K562 (cell line): ENCODE data around the gene CACNA2D3. TPM values are rescaled to one million over a fixed set of nuclear protein-coding genes. Genes with fewer than 3 reads are reported as not detected.

Experiments
- ATAC-seq: fragments of 200-7000 bp; cut with Tn5 transposase; 3 replicates; pipeline ENCODE4 v1.9.1; 2020; ENCODE audit warnings: moderate library complexity
- BruUV-seq: library from RNA; stranded (reverse); fragments of 400-500 nt; replicated peaks from 2 replicates; lab custom pipeline; 2021; lab: Mats Ljungman, UMichigan
- CTCF ChIA-PET: fragments of 300-600 bp; formaldehyde crosslinking; extraction: SDS; loops from one replicate; lab custom pipeline; 2021; ENCODE audit warnings: low intra/inter-chr PET ratio; lab: Yijun Ruan, JAX
- POLR2A ChIA-PET: fragments of 300-600, 350-650 bp; sonication (Branson Sonifier 250); formaldehyde crosslinking; extraction: SDS; loops from one replicate; lab custom pipeline; 2021; ENCODE audit warnings: antibody characterized with exemption, inconsistent platforms; lab: Yijun Ruan, JAX
- DNase-seq, 4 experiments: peaks; one replicate each; pipeline versions ENCODE4 v3.0.0 to v3.0.0-alpha.2; 2011 to 2018; ENCODE audit warnings: low spot score in 3 of 4, mixed read lengths in 3 of 4; ENCODE audit errors: extremely low read depth in 1 of 4
- FAIRE-seq: peaks from 2 replicates; lab custom pipeline; 2011; peaks lifted over from hg19 to GRCh38; lab: Jason Lieb, UNC
- H2AFZ ChIP-seq: 2 replicates; pipeline ENCODE4 v1.6.0; 2011; ENCODE audit warnings: low read depth, low read length, control low read depth, inconsistent platforms
- H3K27ac ChIP-seq: fragments of 200-600 bp; 3 replicates; pipeline ENCODE4 v1.8.0; 2011; ENCODE audit warnings: low read depth, mild to moderate bottlenecking, control low read depth, inconsistent platforms, low read length, moderate library complexity, mixed read lengths; ENCODE audit errors: extremely low read depth
- H3K27me3 ChIP-seq, 2 experiments: fragments of 300-600 bp in 1 of 2; 2 replicates in 1 of 2; 3 replicates in 1 of 2; pipeline versions ENCODE4 v1.6.0 to v1.8.0; 2011; ENCODE audit warnings: inconsistent platforms in 2 of 2, low read length in 2 of 2, mild to moderate bottlenecking in 1 of 2, mixed read lengths in 1 of 2, moderate library complexity in 1 of 2; ENCODE audit not compliant: control insufficient read depth in 2 of 2, insufficient read depth in 2 of 2
- H3K36me3 ChIP-seq: fragments of 300-600 bp; 3 replicates; pipeline ENCODE4 v1.8.0; 2011; ENCODE audit warnings: mild to moderate bottlenecking, low read length, inconsistent platforms; ENCODE audit not compliant: control insufficient read depth, insufficient read depth
- H3K4me1 ChIP-seq, 2 experiments: fragments of 200-600 bp in 1 of 2; replicated peaks in 1 of 2; 2 replicates in 1 of 2; 3 replicates in 1 of 2; pipeline versions ENCODE4 v1.5.1 to v1.8.0; 2011; ENCODE audit warnings: inconsistent platforms in 2 of 2, low read length in 2 of 2, mild to moderate bottlenecking in 1 of 2, mixed read lengths in 1 of 2, moderate library complexity in 1 of 2; ENCODE audit not compliant: control insufficient read depth in 2 of 2, insufficient read depth in 2 of 2
- H3K4me2 ChIP-seq: 2 replicates; pipeline ENCODE4 v1.6.1; 2011; ENCODE audit warnings: low read length, control low read depth, inconsistent platforms, mixed read lengths; ENCODE audit not compliant: insufficient read depth
- H3K4me3 ChIP-seq: fragments of 200-600 bp; sonication (generic), shearing (Covaris generic); 2 replicates; pipeline ENCODE4 v1.5.1; 2016; ENCODE audit warnings: control low read depth, inconsistent platforms
- H3K79me2 ChIP-seq: fragments of 200-600 bp; 3 replicates; pipeline ENCODE4 v1.8.0; 2011; ENCODE audit warnings: low read length, inconsistent platforms; ENCODE audit not compliant: control insufficient read depth, insufficient read depth
- H3K9ac ChIP-seq, 2 experiments: 2 replicates each; pipeline versions ENCODE4 v1.6.0 to v1.6.1; 2011; ENCODE audit warnings: low read depth in 2 of 2, low read length in 2 of 2, control low read depth in 1 of 2, inconsistent platforms in 1 of 2, mild to moderate bottlenecking in 1 of 2, mixed read lengths in 1 of 2; ENCODE audit not compliant: insufficient read depth in 1 of 2
- H3K9me1 ChIP-seq: one replicate; pipeline ENCODE4 v1.6.0; 2011; ENCODE audit warnings: inconsistent platforms, mild to moderate bottlenecking, low read length, moderate library complexity; ENCODE audit not compliant: control insufficient read depth, insufficient read depth
- H3K9me3 ChIP-seq: replicated peaks from 2 replicates; pipeline ENCODE4 v1.5.1; 2011; ENCODE audit warnings: low read depth, low read length, inconsistent platforms; ENCODE audit not compliant: control insufficient read depth, insufficient read depth
- H4K20me1 ChIP-seq: replicated peaks from 2 replicates; pipeline ENCODE4 v1.6.1; 2011; ENCODE audit warnings: low read length, inconsistent platforms, mixed read lengths; ENCODE audit not compliant: control insufficient read depth, insufficient read depth
- CBFB ChIP-seq: sonication (generic); formaldehyde crosslinking; IDR thresholded peaks from 2 replicates; pipeline ENCODE4 v1.4.0; 2020; ENCODE audit warnings: mild to moderate bottlenecking, missing genetic modification reagents
- E2F3 ChIP-seq: fragments of 250-450 bp; sonication (Bioruptor Pico); IDR thresholded peaks from 2 replicates; pipeline ENCODE4 v1.4.0; 2020; ENCODE audit warnings: mild to moderate bottlenecking
- ELF1 ChIP-seq: fragments of 200-800 bp; sonication (Bioruptor generic); IDR thresholded peaks from 2 replicates; pipeline ENCODE4 v1.6.1; 2016; ENCODE audit warnings: missing genetic modification characterization, missing compliant biosample characterization
- HDAC1 ChIP-seq, 2 experiments: fragments of 450-650 bp; IDR thresholded peaks; 2 replicates each; pipeline ENCODE4 v1.6.1; 2016 to 2017; ENCODE audit warnings: inconsistent platforms in 1 of 2, mild to moderate bottlenecking in 1 of 2, moderate library complexity in 1 of 2
- ZFPM2 ChIP-seq: fragments of 250-450 bp; sonication (Bioruptor Pico); IDR thresholded peaks from 2 replicates; pipeline ENCODE4 v1.5.1; 2022; ENCODE audit warnings: mild to moderate bottlenecking
- ZNF699 ChIP-seq: fragments of 250-450 bp; sonication (Bioruptor Pico); IDR thresholded peaks from 2 replicates; pipeline ENCODE4 v1.8.0; 2021; ENCODE audit warnings: mild to moderate bottlenecking, moderate library complexity; ENCODE audit not compliant: insufficient replicate concordance
- WGBS: fragments of 100-300 bp; shearing (Covaris generic); methylation state at CpG from one replicate; pipeline ENCODE4 v1.1.6; 2016; ENCODE audit warnings: low coverage, mixed read lengths; ENCODE audit not compliant: insufficient coverage; ENCODE audit errors: missing lambda C conversion rate; 5-methylcytosine and 5-hydroxymethylcytosine counted together
- in situ Hi-C: fragments of 300-500 bp; cut with MboI; formaldehyde crosslinking; loops from 4 replicates; pipeline ENCODE4 v1.15.0; 2018; ENCODE audit warnings: inconsistent platforms, mixed read lengths
- intact Hi-C: fragments of 100-400 bp; cut with micrococcal nuclease; formaldehyde crosslinking; loops from 2 replicates; pipeline ENCODE4 v1.14.2; 2022
- polyA plus RNA-seq, 8 experiments: library from polyadenylated mRNA; depleted of rRNA in 4 of 8; stranded (reverse) in 5 of 8; unstranded in 3 of 8; fragments of >200 nt; fragmentation: Nextera tagmentation in 2 of 8; fragmentation: Illumina TruSeq in 1 of 8; extraction: Ambion mirVana in 2 of 8; extraction: Trizol in 1 of 8; gene quantifications; 2 replicates each; pipeline versions ENCODE4 v1.2.1 to v1.2.3, GENCODE V29; 2011 to 2014; ENCODE audit warnings: inconsistent platforms in 1 of 8, missing spikeins in 1 of 8
- total RNA-seq, 7 experiments: library from RNA; depleted of rRNA in 6 of 7; stranded (reverse); fragments of >200 nt in 6 of 7; fragmentation: Illumina TruSeq in 2 of 7; extraction: Trizol in 2 of 7; gene quantifications; 2 replicates each; pipeline versions ENCODE4 v1.2.1 to v1.2.3, GENCODE V29; 2011 to 2021; ENCODE audit warnings: low replicate concordance in 1 of 7
- TF ChIP-seq, protein P1 (sequence below): fragments of 450-650 bp; formaldehyde crosslinking; IDR thresholded peaks from 2 replicates; pipeline ENCODE4 v1.4.0; 2020; ENCODE audit warnings: mild to moderate bottlenecking, moderate library complexity

Gene CACNA2D3
- total and polyA plus RNA-seq, 9 of the 15 experiments (the other 6 are each of a cell fraction or from before 2014, with no cell fraction given), result 0.01 TPM; not detected in 8

DNA sequence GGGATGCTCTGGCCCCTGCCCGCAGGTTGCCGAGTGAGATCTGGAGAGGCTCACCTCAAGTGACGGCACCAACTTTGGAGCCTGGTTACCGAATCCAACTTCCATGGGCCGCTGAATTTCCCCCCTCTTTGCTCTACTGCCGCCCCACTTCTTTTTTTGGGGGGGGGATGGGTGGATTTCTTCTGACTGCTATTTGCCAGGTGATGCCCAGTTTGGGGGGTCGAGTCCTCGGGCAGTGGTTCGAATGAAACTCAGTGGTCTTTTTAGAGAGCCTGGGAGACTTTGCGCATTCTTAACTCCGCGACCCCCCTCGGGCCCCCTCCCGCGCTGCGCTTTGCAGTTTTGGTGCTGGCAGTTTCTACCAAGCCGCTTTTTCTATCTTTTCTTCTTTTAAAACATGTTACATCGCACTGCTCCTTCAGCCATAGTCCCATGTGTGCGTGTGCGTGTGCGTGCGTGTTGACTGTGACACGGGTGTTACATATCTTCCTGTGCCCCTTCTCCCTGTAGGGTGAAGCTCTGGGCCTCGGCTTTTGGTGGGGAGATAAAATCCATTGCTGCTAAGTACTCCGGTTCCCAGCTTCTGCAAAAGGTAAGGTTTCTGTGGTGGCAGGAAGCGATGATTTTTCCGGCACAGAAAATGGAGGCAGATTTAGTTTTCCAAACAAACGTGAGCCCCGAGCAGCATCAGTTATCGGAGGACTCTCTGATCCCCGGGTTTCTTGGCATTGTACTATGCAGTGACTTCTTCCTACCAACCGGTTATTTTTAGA lies 837 bp downstream of the CACNA2D3 start:
- Histone ChIP-seq H2AFZ (no peak overlapping the region), H3K4me2 (no peak overlapping the region), H3K9me3 (no peaks in the 10 kb centered on the region), H3K36me3 (no peaks in the 10 kb centered on the region), H3K4me3 (no peak overlapping the region), H4K20me1 (no peaks in the 10 kb centered on the region), H3K4me1 (no peaks in the 10 kb centered on the region; a peak in 1 of 5 replicates), H3K27me3 (peaks cover 0 to 5% of the 10 kb centered on the region in 2 experiments; a peak in 1 of 5 replicates), H3K79me2 (no peaks in the 10 kb centered on the region), H3K27ac (no peak overlapping the region), H3K9ac (no peak overlapping the region), H3K9me1 (no peaks in the 10 kb centered on the region)
- DNase-seq (no peak), FAIRE-seq (no peak), ATAC-seq (no peak)
- BruUV-seq, result no TSS peak
- TF ChIP-seq ZFPM2 (CRISPR knock-in tag) (no peak), HDAC1 (IDR thresholded peaks at IDR 0.05) (no peak), ELF1 (tag) (no peak), CBFB (CRISPR knock-in tag) (no peak), E2F3 (no peak), ZNF699 (CRISPR knock-in tag) (no peak)
- TF ChIP-seq, protein P1, sequence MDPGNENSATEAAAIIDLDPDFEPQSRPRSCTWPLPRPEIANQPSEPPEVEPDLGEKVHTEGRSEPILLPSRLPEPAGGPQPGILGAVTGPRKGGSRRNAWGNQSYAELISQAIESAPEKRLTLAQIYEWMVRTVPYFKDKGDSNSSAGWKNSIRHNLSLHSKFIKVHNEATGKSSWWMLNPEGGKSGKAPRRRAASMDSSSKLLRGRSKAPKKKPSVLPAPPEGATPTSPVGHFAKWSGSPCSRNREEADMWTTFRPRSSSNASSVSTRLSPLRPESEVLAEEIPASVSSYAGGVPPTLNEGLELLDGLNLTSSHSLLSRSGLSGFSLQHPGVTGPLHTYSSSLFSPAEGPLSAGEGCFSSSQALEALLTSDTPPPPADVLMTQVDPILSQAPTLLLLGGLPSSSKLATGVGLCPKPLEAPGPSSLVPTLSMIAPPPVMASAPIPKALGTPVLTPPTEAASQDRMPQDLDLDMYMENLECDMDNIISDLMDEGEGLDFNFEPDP (CRISPR knock-in tag), result no peak
- ChIA-PET CTCF (no interaction called here), POLR2A (no interaction called here)
- intact Hi-C loops, result no loop called here
- in situ Hi-C loops, result no loop called here
- 24% methylated on average over 18 of the region's 32 CpGs for WGBS
